ENCODE data around the gene LALBA.
"Not testable (repeated sequence)": the region's sequence is repeated elsewhere in the genome, so short reads cannot be mapped to it uniquely, and the experiment has no call there.

Gene LALBA

GRCh38 chr12:48532601-48533000 lies 37.2 kb downstream of the LALBA start:
- DNase-seq (ENCODE audit: low read depth in 2 of 2), result no peak

DNA sequence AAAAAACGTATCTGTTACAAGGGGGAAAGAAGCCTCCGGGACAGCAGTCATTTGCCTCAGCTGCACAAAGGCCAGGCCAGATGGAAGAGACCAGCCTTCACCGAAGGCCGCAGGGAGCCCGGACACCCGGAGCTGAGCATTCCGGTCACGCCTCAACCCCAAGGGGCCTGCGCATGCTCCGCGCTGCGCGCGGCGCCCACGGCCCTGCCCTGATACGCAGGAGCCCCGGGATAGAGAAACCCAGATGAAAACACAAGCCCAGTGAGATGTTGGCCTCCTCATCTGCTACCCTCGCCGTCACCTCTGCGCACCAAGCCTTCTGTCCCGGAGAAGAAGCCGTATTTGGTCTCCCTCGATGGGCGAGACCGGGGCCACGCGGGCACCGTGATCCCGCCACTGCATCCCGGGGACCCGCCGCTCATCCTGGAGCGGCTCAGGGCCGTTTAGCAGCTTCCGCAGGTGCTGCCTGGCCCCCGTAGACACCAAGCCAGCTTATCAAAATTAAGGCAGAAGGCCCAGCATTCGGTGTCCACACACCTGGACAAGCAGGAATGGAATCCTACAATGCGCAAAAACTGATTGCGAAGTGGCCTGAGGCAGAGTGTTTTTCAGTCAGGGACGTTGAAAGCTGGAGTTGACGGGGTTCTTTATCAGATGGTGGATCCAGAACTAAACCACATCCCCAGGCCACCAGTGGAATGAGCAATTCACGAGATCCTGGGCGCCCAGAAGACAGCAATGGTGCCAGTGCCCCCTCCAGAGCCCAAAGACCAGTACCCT lies 41.8 kb downstream of the LALBA start:
- DNase-seq (ENCODE audit: low read depth in 2 of 2), result no peak

DNA sequence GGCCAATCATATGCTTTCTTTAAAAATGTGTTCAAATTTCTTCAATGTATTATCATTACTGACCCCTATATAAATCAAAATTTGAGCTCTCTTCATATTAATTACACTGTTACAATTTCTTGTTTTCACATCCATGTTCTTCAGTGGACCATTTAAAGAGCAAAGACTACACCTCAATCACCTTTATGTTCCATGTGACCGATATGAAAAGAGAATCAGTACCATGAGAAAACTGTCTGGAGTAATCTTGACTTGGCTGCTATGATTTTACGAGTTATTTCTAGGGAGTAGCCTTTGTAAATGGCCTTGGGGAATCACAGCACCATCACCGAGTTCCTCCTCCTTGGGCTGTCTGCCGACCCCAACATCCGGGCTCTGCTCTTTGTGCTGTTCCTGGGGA lies 44.5 kb downstream of the LALBA start, which contains the start of gene OR8S1:
OR8S1 (plus strand) TSS at position 301 of the 400 bp plus-strand sequence; CDS start at position 301, 0 bp downstream.
- no peak for DNase-seq (ENCODE audit: low read depth in 2 of 2)

GRCh38 chr12:48520381-48520780 lies 49.5 kb downstream of the LALBA start:
- DNase-seq (ENCODE audit: low read depth in 2 of 2), result not testable (repeated sequence)

Data from stimulated activated CD8-positive, alpha-beta memory T cell treated with anti-CD3 and anti-CD28 coated beads, Interleukin-2, amount 100 ng/mL, for 1 hour (primary cell).